ENCODE measurements around the gene BSDC1.

The BSDC1 gene

GRCh38 chr1:32335535-32335789 is 58.8 kb downstream of the BSDC1 start:
- no peak for DNase-seq

GRCh38 chr1:32334864-32335534 is 59.2 kb downstream of the BSDC1 start:
- no peak for DNase-seq

GRCh38 chr1:32334274-32334861 is 59.9 kb downstream of the BSDC1 start:
- no peak for DNase-seq

- DNase-seq: no peak
Observed at GRCh38 chr1:32333251-32333963, 60.8 kb downstream of the BSDC1 start.

GRCh38 chr1:32332290-32333079 is 61.8 kb downstream of the BSDC1 start:
- no peak for DNase-seq

- no peak for DNase-seq
Observed at GRCh38 chr1:32331549-32331948, 62.7 kb downstream of the BSDC1 start.

- no peak for DNase-seq
Observed at GRCh38 chr1:32330558-32331151, 63.6 kb downstream of the BSDC1 start.

- DNase-seq: no peak
Observed at GRCh38 chr1:32329931-32330466, 64.2 kb downstream of the BSDC1 start.

GRCh38 chr1:32327204-32327603 is 67.0 kb downstream of the BSDC1 start:
- DNase-seq: no peak

- no peak for DNase-seq
Observed at GRCh38 chr1:32321712-32322291, 72.4 kb downstream of the BSDC1 start.

GRCh38 chr1:32318127-32318869 is 75.9 kb downstream of the BSDC1 start:
- no peak for DNase-seq

- no peak for DNase-seq
Observed at GRCh38 chr1:32316903-32317277, 77.4 kb downstream of the BSDC1 start.
